ENCODE results near the gene DERL2.

DNA sequence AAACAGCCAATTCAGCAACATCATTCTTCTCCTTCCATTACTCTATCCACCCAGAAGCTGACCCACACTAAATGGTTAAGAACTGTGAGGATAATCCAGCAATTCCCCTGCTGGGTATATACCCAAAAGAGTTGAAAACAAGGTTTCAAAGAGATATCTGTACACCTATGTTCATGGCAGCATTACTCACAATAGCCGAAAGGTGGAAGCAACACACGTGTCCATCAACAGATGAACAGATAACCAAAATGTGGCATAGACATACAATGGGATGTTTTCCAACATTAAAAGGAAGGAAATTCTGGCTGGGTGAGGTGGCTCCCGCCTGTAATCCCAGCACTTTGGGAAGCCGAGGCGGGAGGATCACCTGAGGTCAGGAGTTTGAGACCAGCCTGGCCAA, 20.3 kb upstream of the DERL2 start:
- TF ChIP-seq, protein P1, sequence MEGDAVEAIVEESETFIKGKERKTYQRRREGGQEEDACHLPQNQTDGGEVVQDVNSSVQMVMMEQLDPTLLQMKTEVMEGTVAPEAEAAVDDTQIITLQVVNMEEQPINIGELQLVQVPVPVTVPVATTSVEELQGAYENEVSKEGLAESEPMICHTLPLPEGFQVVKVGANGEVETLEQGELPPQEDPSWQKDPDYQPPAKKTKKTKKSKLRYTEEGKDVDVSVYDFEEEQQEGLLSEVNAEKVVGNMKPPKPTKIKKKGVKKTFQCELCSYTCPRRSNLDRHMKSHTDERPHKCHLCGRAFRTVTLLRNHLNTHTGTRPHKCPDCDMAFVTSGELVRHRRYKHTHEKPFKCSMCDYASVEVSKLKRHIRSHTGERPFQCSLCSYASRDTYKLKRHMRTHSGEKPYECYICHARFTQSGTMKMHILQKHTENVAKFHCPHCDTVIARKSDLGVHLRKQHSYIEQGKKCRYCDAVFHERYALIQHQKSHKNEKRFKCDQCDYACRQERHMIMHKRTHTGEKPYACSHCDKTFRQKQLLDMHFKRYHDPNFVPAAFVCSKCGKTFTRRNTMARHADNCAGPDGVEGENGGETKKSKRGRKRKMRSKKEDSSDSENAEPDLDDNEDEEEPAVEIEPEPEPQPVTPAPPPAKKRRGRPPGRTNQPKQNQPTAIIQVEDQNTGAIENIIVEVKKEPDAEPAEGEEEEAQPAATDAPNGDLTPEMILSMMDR (IDR thresholded peaks at IDR 0.05) = no peak
- no peak for TF ChIP-seq POLR2A (IDR thresholded peaks at IDR 0.05)
